GM12875 (cell line): ENCODE results near the gene AMH.

ENCODE experiments used
- H3K4me3 ChIP-seq: one replicate; pipeline ENCODE4 v1.5.1; 2011; ENCODE audit warnings: low read depth, low read length, control low read depth
- TF ChIP-seq, protein P1 (sequence below): IDR thresholded peaks from 2 replicates; pipeline ENCODE4 v1.5.1; 2011; ENCODE audit warnings: low read depth, mild to moderate bottlenecking, control low read depth, inconsistent platforms, low read length, moderate library complexity, borderline replicate concordance; ENCODE audit not compliant: insufficient read depth

AMH gene

GRCh38 chr19:2282062-2282861, 33.1 kb downstream of the AMH start, which contains the start of gene PEAK3:
Gene PEAK3 (minus strand): TSS chr19:2282175. CDS start chr19:2280931, 1,244 bp downstream.
- H3K4me3 ChIP-seq: peak within 1 kb of the TSS; percentile 37
- TF ChIP-seq, protein P1, sequence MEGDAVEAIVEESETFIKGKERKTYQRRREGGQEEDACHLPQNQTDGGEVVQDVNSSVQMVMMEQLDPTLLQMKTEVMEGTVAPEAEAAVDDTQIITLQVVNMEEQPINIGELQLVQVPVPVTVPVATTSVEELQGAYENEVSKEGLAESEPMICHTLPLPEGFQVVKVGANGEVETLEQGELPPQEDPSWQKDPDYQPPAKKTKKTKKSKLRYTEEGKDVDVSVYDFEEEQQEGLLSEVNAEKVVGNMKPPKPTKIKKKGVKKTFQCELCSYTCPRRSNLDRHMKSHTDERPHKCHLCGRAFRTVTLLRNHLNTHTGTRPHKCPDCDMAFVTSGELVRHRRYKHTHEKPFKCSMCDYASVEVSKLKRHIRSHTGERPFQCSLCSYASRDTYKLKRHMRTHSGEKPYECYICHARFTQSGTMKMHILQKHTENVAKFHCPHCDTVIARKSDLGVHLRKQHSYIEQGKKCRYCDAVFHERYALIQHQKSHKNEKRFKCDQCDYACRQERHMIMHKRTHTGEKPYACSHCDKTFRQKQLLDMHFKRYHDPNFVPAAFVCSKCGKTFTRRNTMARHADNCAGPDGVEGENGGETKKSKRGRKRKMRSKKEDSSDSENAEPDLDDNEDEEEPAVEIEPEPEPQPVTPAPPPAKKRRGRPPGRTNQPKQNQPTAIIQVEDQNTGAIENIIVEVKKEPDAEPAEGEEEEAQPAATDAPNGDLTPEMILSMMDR: no peak

DNA sequence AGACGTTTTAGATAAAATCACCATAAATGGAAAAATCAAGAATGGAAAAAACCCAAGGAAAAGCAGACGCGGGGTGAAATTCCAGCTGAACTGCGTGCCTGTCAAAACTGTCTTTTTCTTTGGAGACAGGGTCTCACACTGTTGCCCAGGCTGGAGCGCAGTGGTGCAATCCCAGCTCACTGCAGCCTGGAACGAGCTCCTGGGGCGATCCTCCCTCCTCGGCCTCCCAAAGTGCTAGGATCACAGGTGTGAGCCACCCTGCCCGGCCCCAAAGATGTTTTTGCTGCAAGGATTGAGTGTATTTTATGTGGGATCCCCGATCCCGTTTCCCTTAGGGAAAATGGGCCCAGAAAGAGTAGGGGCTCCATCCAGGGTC, 33.7 kb downstream of the AMH start:
- TF ChIP-seq, protein P1: no peak
- no peak overlapping the region for H3K4me3 ChIP-seq

DNA sequence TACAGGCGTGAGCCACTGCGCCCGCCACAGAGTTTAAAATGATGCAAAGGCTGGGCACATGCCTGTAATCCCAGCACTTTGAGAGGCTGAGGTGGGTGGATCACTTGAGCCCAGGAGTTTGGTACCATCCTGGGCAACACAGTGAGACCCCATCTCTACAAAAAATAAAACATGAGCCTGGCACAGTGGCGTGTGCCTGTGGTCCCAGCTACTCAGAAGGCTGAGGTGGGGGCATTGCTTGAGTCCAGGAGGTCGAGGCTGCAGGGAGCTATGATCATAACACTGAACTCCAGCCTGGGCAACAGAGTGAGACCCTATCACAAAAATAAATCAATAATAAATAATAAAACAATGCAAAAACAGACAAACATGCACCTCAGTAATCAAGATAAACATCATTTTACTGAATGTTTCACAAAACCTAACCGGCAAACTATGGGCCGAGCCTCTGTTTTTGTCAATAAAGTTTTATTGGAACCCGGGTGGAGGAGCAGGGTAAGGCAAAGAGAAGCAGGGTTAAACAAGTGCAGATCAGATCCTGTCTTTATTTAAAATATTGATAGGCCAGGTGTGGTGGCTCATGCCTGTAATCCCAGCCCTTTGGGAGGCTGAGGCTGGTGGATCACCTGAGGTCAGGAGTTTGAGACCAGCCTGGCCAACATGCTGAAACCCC, 34.8 kb downstream of the AMH start:
- H3K4me3 ChIP-seq: no peak overlapping the region
- TF ChIP-seq, protein P1: no peak

DNA sequence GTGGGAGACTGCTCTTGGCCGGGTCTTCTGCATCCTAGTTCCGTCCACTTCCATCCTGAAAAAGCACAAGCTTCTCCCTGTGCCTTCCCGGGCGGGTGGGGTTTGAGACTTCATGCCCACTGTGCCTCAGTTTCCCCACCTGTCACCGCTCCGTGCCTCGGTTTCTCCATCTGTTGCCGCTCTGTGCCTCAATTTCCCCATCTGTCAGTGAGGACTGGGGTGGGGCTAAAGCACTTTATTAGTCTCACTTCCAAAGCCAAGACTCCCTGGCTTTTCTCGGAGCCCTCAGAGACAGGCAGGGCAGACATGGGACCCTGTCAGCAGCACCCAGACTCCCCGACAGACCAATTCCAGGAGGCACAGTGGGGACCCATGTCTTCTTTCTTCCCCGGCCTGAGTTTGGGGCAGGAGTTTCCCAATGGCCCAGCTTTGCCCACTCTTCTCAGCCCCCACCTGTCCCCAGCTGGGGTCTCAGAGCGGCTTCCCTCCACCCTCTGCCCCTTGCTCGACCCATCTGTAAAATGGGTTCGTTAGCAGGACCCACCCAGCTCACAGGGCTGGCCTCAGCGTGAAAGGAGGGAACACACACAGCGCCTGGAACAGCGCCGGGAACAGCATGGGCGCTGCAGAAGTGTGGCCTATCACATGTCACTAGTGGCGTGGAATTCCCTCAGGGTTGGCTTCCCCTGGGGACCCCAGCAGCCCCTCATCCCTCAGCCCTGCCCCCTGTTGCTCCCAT, 37.4 kb downstream of the AMH start:
- no peak overlapping the region for H3K4me3 ChIP-seq
- TF ChIP-seq, protein P1: no peak

- TF ChIP-seq, protein P1: no peak
- H3K4me3 ChIP-seq: no peak overlapping the region
These were observed 38.6 kb downstream of the AMH start for GRCh38 chr19:2287585-2288337.

DNA sequence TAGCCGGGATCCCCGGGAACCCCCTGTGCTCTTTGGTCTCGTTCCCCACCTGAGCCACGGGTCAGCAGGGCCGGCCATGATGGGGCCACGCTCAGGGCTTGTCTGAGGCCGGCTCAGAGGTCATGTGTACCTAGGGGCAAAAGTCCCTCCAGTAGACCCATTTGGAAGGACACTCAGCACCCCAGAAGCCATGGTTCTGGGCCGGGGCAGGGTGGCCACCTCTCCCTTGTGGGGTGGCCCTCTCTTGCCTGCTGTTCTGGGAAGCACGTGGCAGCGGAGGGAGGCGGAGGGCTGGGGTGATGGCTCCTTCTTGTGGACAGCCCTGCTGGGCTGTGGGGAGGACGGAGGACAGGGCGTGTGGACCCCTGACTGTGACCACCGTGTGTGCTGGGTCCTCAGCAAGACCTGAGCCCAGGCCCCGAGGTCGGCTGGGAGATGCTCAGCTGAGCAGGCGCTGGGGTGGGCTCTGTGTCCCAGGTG, 39.3 kb downstream of the AMH start:
- TF ChIP-seq, protein P1: no peak
- no peak overlapping the region for H3K4me3 ChIP-seq
